Medulla oblongata (tissue), 1 donor: ENCODE data around the gene TARBP1.
A peak's percentile ranks its signal among the peaks of the same experiment; 100 is the strongest.
"Not testable (repeated sequence)": the region's sequence is repeated elsewhere in the genome, so short reads cannot be mapped to it uniquely, and the experiment has no call there.

Experiments used
- DNase-seq: peaks from one replicate; pipeline ENCODE4 v3.0.0-alpha.2; 2015; ENCODE audit errors: extremely low spot score

TARBP1 gene

GRCh38 chr1:234395297-234395696 is 83.7 kb downstream of the TARBP1 start:
- peak; percentile 24 for DNase-seq

- no peak for DNase-seq
Observed at GRCh38 chr1:234393190-234393589, 85.8 kb downstream of the TARBP1 start.

- no peak for DNase-seq
Observed at GRCh38 chr1:234388094-234388493, 90.9 kb downstream of the TARBP1 start.

- DNase-seq: no peak
Observed at GRCh38 chr1:234386122-234386521, 92.9 kb downstream of the TARBP1 start.

GRCh38 chr1:234381699-234382555 is 97.1 kb downstream of the TARBP1 start:
- no peak for DNase-seq

- DNase-seq: not testable (repeated sequence)
Observed at GRCh38 chr1:234379591-234380109, 99.3 kb downstream of the TARBP1 start.

- DNase-seq: no peak
Observed at GRCh38 chr1:234375672-234376071, 103.3 kb downstream of the TARBP1 start.

GRCh38 chr1:234373959-234374254 is 105.1 kb downstream of the TARBP1 start:
- DNase-seq: no peak

GRCh38 chr1:234373064-234373958 is 105.7 kb downstream of the TARBP1 start, which contains the start of gene COA6:
TSS of gene COA6 (plus strand) at chr1:234373456. CDS start at chr1:234373467, 11 bp downstream.
- peak; percentile 93 for DNase-seq

GRCh38 chr1:234372011-234372757 is 106.8 kb downstream of the TARBP1 start:
- no peak for DNase-seq

- DNase-seq: no peak
Observed at GRCh38 chr1:234371414-234371813, 107.6 kb downstream of the TARBP1 start.

GRCh38 chr1:234369784-234370183 is 109.2 kb downstream of the TARBP1 start:
- no peak for DNase-seq

GRCh38 chr1:234369033-234369430 is 109.9 kb downstream of the TARBP1 start:
- DNase-seq: no peak

GRCh38 chr1:234368320-234369032 is 110.5 kb downstream of the TARBP1 start:
- DNase-seq: no peak

- DNase-seq: no peak
Observed at GRCh38 chr1:234362558-234362957, 116.4 kb downstream of the TARBP1 start.

- DNase-seq: no peak
Observed at GRCh38 chr1:234361102-234361603, 117.8 kb downstream of the TARBP1 start.

GRCh38 chr1:234357831-234358230 is 121.1 kb downstream of the TARBP1 start:
- DNase-seq: no peak

GRCh38 chr1:234356615-234357269 is 122.2 kb downstream of the TARBP1 start:
- DNase-seq: not testable (repeated sequence)

- DNase-seq: no peak
Observed at GRCh38 chr1:234355782-234356510, 123.0 kb downstream of the TARBP1 start.

- DNase-seq: no peak
Observed at GRCh38 chr1:234348964-234349363, 130.0 kb downstream of the TARBP1 start.
